Breast epithelium (tissue), 4 donors: Measurements from ENCODE around the gene MPP3. TPM values are rescaled to one million over a fixed set of nuclear protein-coding genes. Genes with fewer than 3 reads are reported as not detected.

Experiments used
- DNase-seq, 2 donors: peaks; one replicate each; pipeline ENCODE4 v3.0.0-alpha.2; 2019; ENCODE audit warnings: low spot score in 2 of 2
- H3K27ac ChIP-seq, 2 donors: fragments of 200-600 bp; sonication (generic) in 1 of 2; one replicate each; pipeline ENCODE4 v1.5.1; 2016 to 2019; ENCODE audit warnings: mild to moderate bottlenecking in 1 of 2
- H3K27me3 ChIP-seq, 2 donors: fragments of 200-600 bp; sonication (generic) in 1 of 2; one replicate each; pipeline versions ENCODE4 v1.5.1 to v1.6.0; 2017 to 2019; ENCODE audit warnings: control low read depth in 1 of 2, mild to moderate bottlenecking in 1 of 2
- H3K36me3 ChIP-seq: fragments of 200-600 bp; one replicate; pipeline ENCODE4 v1.5.1; 2019
- H3K4me1 ChIP-seq, 2 donors: fragments of 200-600 bp; sonication (generic); one replicate each; pipeline ENCODE4 v1.5.1; 2016 to 2019; ENCODE audit warnings: control low read depth in 1 of 2
- H3K4me3 ChIP-seq, 3 donors: fragments of 200-600 bp; sonication (generic); 1 replicate in 2 of 3; 2 replicates in 1 of 3; pipeline ENCODE4 v1.5.1; 2016 to 2019; ENCODE audit warnings: mild to moderate bottlenecking in 3 of 3, moderate library complexity in 2 of 3
- H3K9me3 ChIP-seq, 2 donors: fragments of 200-600 bp; sonication (generic) in 1 of 2; one replicate each; pipeline ENCODE4 v1.5.1; 2016 to 2019; ENCODE audit warnings: control low read depth in 1 of 2
- POLR2A ChIP-seq: fragments of 450-650 bp; IDR thresholded peaks from one replicate; pipeline ENCODE4 v1.6.1; 2016; ENCODE audit warnings: antibody characterized with exemption, mild to moderate bottlenecking, moderate library complexity
- POLR2AphosphoS5 ChIP-seq, 3 donors: sonication (generic); formaldehyde crosslinking; IDR thresholded peaks; one replicate each; pipeline ENCODE4 v1.6.1; 2017; ENCODE audit warnings: antibody characterized with exemption in 3 of 3
- intact Hi-C: fragments of 100-400 bp; cut with DNase I; formaldehyde crosslinking; loops from one replicate; pipeline ENCODE4 v1.15.1; 2023; ENCODE audit warnings: low total_unique reads
- total RNA-seq, 3 donors: library from RNA; depleted of rRNA; stranded (reverse); fragments of >200 nt; gene quantifications; one replicate each; pipeline ENCODE4 v1.1.0, GENCODE V29; 2016
- TF ChIP-seq, protein P1 (sequence below), 3 donors: fragments of 450-650 bp; IDR thresholded peaks; one replicate each; pipeline ENCODE4 v1.5.1; 2016 to 2017; ENCODE audit warnings: antibody characterized with exemption in 3 of 3, mild to moderate bottlenecking in 3 of 3, moderate library complexity in 3 of 3

MPP3 gene
- total RNA-seq, 3 donors from 2014 or later = 24.2 to 26.3 (median 26.2) TPM

DNA sequence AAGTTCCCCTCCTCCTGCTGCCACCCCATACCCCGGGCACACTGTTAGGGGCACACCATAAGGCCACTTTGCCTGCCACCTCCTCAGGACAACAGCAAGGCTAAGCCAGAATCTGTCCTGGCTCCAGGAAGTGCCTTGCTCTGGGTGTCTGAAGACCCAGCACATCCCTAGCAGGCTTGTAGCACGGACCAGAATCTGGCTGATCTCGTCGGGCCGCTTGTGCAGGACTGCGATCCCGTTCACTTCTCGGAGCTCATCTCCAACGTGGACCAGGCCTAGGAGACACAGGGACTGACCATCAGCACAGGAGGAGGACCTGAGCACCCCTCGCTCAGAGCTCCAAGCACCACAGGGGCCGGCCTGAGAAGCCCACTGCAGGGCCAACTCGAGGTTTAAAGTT is 7.4 kb downstream of the MPP3 start:
- Histone ChIP-seq H3K9me3 (no peaks in the 10 kb centered on the region), H3K4me1 (peaks cover 0 to 8% of the 10 kb centered on the region in 2 donors), H3K27me3 (no peaks in the 10 kb centered on the region), H3K4me3 (no peak overlapping the region), H3K27ac (peak overlapping the region in 1 of 2 donors; percentile 32), H3K36me3 (no peaks in the 10 kb centered on the region)
- intact Hi-C loops = no loop called here
- TF ChIP-seq, protein P1, sequence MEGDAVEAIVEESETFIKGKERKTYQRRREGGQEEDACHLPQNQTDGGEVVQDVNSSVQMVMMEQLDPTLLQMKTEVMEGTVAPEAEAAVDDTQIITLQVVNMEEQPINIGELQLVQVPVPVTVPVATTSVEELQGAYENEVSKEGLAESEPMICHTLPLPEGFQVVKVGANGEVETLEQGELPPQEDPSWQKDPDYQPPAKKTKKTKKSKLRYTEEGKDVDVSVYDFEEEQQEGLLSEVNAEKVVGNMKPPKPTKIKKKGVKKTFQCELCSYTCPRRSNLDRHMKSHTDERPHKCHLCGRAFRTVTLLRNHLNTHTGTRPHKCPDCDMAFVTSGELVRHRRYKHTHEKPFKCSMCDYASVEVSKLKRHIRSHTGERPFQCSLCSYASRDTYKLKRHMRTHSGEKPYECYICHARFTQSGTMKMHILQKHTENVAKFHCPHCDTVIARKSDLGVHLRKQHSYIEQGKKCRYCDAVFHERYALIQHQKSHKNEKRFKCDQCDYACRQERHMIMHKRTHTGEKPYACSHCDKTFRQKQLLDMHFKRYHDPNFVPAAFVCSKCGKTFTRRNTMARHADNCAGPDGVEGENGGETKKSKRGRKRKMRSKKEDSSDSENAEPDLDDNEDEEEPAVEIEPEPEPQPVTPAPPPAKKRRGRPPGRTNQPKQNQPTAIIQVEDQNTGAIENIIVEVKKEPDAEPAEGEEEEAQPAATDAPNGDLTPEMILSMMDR (IDR thresholded peaks at IDR 0.05) = no peak
- TF ChIP-seq POLR2A = no peak
- TF ChIP-seq POLR2AphosphoS5 (IDR thresholded peaks at IDR 0.05) = no peak
- DNase-seq = no peak

DNA sequence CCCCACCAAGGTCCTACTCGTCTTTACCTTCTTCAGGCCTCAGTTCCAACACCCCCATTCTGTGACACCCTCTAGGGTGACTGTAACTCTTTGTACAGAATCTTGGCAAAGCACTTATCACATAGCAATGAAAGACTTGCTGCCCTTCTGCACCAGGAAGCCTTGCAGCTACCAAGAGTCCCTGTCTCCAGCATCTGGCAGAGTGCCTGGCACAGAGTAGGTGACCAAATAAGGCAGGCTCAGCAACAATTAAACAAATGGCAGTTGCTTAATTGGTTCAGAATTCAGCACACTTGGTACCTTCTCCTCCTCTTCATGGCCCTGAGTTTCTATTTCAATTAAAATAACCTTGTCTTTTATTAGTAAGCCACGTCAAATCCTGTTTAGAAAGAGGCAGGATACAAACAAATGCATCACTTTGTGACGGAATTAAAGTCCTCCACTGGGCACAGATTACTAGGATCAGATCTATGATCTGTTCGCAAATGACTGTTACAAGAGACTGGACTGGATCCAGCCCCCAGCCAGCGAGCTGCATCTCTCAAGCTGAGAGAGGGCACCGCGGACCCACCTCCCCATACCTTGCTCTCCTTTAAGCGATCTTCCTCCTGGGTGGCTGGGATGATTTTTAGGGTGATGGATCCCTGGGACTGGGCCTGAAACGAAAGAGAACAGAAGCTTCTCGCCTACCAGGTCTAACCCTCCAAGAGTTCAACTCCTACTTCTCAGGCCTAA is 9.4 kb downstream of the MPP3 start:
- Histone ChIP-seq H3K36me3 (no peaks in the 10 kb centered on the region), H3K27me3 (no peaks in the 10 kb centered on the region), H3K4me1 (peaks cover 0 to 8% of the 10 kb centered on the region in 2 donors), H3K27ac (peak overlapping the region; percentile 77 to 84), H3K4me3 (no peak overlapping the region), H3K9me3 (no peaks in the 10 kb centered on the region)
- intact Hi-C loops = no loop called here
- TF ChIP-seq POLR2A = no peak
- TF ChIP-seq POLR2AphosphoS5 (IDR thresholded peaks at IDR 0.05) = no peak
- TF ChIP-seq, protein P1 (IDR thresholded peaks at IDR 0.05) = no peak
- peak in 1 of 2 donors; percentile 84 for DNase-seq

DNA sequence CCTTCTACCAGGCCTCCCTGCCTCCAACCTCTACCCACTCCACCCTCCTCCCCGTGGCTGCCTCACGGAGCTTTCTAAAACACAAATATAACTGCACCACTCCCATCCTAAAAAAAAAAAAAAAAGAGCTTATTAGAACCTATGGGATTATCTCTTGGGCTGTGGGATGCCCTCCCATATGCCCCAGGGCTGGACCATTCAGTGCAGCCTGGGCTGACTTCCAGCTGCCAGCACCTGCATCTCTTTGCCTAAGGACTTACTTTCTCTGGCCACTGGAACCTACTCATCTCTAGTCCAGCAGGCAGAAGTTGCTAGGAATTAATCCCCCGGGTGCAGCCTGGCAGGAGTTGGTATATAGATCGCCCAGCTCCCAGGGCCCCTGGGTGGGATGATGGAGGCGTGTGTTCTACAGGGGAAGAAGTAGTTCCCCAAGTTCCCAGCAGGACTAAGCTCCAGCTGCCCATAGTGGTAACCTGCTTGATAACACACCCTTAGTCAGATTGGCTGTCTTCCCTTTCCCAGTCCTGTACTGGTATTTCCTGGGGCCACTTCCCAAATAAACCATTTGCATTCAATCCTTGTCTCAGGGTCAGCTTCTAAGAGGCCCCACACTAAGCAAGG is 10.3 kb downstream of the MPP3 start:
- no peak overlapping the region for H3K4me3 ChIP-seq
- intact Hi-C loops = no loop called here
- no peak for DNase-seq
- H3K27ac ChIP-seq = peak overlapping the region; percentile 77 to 84
- no peaks in the 10 kb centered on the region for H3K36me3 ChIP-seq
- no peaks in the 10 kb centered on the region for H3K9me3 ChIP-seq
- H3K27me3 ChIP-seq = no peaks in the 10 kb centered on the region
- H3K4me1 ChIP-seq = peaks cover 0 to 8% of the 10 kb centered on the region in 2 donors
- no peak for TF ChIP-seq POLR2AphosphoS5 (IDR thresholded peaks at IDR 0.05)
- TF ChIP-seq, protein P1 (IDR thresholded peaks at IDR 0.05) = no peak
- no peak for TF ChIP-seq POLR2A

DNA sequence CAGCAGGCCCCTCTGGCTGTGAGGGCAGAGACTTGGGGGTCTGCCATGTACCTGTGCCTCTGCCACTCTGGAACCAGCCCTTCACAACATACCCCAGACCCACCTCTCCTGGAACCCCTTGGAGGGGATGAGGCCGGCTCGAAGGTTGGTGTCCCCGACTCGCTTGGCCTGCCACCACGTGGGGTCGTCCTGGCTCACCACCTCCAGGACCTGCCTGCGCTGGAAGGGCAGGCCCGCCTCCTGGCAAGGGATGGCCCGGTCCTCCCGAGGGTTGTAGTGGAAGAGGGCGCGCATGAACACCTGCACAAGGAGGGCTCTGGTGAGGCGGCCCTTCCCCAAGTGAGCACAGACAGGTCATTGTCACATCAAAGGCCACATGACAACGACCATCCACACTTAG is 12.2 kb downstream of the MPP3 start:
- intact Hi-C loops = no loop called here
- Histone ChIP-seq H3K4me1 (peaks cover 0 to 8% of the 10 kb centered on the region in 2 donors), H3K4me3 (no peak overlapping the region), H3K36me3 (no peaks in the 10 kb centered on the region), H3K9me3 (no peaks in the 10 kb centered on the region), H3K27ac (no peak overlapping the region), H3K27me3 (no peaks in the 10 kb centered on the region)
- TF ChIP-seq POLR2A = no peak
- no peak for DNase-seq

DNA sequence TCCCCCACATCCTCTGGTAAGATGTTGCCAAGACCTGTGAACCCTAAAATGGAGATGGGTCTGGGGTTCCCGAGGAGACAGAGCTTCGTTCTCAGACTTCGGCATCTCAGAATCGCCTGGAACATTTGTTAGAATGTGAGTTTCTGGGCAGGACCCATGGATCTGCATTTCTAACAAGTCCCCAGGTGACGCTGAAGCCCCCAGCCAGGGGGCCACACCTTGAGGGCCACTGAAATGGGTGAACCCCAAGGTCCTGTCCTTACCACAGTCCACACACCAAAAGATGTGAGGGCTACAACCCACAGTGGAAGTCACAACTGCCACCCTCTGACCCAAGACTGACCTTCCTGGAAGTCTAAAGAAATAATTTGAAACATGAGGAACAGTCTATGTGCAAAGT is 14.0 kb downstream of the MPP3 start:
- intact Hi-C loops = no loop called here
- H3K27me3 ChIP-seq = no peaks in the 10 kb centered on the region
- no peak overlapping the region for H3K4me3 ChIP-seq
- TF ChIP-seq POLR2A (no peak), POLR2AphosphoS5 (IDR thresholded peaks at IDR 0.05) (no peak)
- TF ChIP-seq, protein P1 (IDR thresholded peaks at IDR 0.05) = no peak
- DNase-seq = no peak
- peaks cover 0 to 8% of the 10 kb centered on the region in 2 donors for H3K4me1 ChIP-seq
- H3K9me3 ChIP-seq = no peaks in the 10 kb centered on the region
- H3K27ac ChIP-seq = no peak overlapping the region
- no peaks in the 10 kb centered on the region for H3K36me3 ChIP-seq
